ENCODE results near the gene FGFR3.

Gene FGFR3

DNA sequence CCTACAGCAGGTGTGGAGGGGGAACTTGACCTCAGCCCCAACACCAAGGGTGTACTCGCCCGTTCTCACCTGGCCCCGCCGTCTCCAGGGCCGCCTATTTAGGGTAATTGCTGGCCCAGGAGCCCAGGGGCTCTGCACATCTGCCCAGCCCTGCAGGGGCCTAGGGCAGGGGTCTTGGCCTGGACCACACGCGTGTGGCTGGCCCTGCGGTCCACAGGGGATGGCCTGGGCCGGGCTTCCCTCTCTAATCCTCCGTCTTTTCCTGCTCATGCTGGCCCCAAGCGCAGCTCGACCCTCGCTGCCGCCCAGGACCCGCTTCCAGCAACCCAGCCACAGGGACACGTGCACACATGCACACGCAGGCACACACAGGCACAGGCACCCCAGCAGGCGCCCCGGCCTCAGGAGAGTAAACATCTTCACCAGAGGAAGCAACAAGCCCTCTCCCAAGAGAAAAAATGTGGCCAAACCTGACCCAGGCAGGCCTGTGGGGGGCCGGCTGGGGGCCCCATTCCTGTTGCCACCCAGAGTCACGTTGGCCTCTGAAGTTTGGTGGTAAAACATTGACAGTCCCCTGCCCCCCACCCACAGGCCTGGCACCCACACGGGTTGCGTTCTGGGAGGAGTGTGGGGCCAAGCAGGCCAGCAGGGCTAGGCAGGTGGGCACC, 24.6 kb upstream of the FGFR3 start:
- DNase-seq (ENCODE audit: extremely low spot score, insufficient read length, low read depth) (no peak), FAIRE-seq (no peak)

DNA sequence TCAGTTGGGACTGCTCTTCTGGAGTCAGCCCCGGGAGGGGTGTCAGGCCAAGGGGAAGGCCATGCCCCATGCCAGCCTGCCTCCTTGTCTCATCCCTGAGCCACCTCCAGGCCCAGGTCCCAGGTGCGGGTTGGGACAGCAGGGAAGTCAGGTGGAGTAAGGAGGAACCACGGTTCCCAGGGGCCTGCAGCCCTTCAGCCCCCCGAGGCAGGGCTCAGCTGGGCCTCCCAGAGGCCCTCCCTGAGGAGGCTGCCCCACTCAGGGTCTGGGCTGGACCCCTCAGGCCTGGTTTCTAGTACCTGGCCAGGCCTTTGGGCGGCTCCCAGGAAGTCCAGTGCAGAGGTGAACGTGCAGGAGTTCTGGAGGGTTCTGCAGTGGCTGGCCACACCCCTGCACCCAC, 23.4 kb upstream of the FGFR3 start:
- no peak for DNase-seq (ENCODE audit: extremely low spot score, insufficient read length, low read depth)
- FAIRE-seq: no peak

DNA sequence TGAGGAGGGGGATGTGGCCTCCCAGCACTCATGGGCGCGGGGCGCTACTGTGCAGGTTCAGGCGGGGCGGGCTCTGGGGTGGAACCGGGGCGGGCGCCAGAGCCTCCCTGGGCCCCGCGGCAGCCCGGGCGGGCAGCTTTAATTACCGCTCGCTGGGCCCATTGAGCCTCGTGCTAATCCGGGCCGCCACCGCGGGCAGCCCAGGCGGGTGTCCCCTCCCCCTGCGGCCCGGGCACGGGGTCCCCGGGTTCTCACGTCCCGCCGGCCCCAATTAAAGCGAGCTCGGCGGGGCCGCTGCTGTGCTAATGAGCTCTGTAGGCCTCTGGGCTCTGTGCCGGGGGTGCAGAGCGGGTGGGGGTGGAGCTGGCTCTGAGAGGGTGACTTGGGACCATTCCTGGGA, 22.8 kb upstream of the FGFR3 start:
- DNase-seq (ENCODE audit: extremely low spot score, insufficient read length, low read depth) (no peak), FAIRE-seq (no peak)

DNA sequence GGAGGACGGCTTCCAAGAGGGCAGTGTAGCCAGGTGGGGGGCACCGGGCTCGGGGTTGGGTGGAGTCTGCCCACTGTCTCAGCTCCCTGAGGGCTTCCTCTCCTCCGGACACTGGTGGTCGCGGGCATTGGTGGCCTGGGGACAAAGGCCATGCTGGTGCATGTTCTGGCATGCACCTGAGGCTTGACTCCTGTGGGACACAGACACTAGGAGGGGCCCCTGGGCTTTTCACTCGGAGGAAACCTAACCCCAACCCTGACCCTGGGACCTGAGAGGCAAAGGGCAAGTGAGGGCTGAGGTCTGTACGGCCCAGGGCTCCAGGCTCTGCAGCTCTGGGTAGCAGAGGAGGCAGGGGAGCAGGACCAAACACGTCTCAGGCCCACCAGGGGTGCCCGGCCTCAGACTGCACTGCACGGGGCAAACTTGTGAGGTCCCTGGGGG, 22.3 kb upstream of the FGFR3 start:
- FAIRE-seq: no peak
- no peak for DNase-seq (ENCODE audit: extremely low spot score, insufficient read length, low read depth)

DNA sequence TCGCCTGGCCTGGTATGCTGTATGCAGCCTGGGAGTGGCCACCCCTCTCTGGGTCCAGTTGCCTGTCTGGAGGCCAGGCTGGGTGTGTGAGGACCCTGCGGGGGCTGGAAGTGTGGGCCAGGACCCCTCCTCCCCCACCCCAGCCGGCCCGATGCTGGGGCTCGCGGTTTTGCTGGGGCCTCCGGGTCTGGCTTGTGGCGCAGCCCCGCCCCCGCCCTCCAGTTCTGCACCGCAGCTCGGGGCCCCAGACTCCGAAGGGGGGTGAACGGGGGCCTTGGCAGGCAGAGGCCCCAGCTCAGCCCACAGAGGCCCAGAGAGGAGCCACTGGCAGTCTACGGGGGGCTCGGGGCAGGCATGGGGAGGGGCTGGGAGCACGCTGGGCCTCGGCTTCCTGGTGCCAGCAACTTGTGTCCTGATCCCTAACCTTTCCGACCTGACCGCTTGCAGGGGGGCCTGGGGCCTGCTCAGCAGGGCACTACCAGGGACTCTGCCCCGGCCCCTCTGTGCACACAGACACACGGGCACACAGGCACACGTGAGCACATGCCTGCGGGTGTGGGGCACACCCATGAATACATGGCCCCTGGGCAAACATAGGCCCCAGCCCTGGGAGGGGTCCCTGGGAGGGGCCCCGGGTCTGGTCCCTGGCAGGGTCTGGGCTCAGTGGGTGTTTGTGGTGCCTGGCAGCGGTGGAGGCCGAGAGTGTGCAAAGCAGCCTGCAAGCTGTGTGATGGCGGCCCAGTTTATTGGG, 21.4 kb upstream of the FGFR3 start:
- no peak for DNase-seq (ENCODE audit: extremely low spot score, insufficient read length, low read depth)
- FAIRE-seq: no peak

DNA sequence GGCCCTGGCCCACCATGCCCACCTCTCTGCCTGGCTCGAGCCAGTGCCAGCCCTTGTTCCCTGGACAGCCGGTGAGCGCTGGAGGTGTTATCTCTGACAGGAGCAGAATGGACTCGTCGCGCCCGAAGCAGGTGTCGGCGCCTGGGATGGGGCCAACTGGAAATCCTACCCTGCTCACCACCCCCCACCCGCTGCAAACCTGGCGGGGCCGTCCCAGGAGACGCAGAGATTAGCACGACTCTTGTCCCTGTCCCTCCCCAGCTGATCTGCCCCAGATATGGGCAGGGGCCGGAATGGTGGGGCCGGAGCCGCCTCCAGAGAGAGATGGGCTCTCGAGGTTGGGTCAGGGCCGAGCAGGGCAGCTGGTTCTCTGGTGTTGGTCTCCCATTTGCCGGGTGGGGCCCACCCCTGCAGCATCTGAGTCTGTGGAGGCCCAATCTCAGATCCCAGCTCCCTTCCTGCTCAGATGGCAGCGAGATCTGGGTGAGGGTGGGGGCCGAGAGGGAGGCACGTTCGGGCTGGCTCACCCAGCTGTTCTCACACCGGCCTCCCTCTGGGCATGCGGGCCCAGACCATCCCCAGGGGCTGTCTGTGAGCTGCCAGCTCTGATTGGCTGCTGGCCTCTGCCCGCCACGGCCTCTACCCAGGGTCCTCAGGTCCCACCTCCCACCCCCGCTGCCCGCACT, 20.1 kb upstream of the FGFR3 start:
- no peak for DNase-seq (ENCODE audit: extremely low spot score, insufficient read length, low read depth)
- FAIRE-seq: no peak

DNA sequence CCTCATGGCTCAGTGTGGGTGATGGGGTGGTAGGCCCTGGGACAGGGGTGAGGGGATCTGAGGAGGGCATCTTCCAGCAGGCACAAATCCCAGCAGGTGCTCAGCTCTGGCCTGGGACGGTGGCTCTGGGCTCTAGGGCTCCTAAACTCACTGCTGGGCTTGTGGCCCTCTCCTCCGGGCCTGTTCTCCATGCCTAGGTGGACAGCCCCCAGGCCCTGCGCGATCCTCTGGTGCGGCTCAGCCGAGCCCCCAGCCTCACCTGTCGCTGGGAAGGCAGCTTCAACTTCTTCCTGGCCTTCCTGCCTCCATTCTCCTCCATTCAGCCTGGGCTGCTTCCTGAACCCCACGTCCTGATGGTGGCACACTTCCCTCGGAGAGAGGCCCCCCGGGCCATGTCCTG, 19.3 kb upstream of the FGFR3 start:
- FAIRE-seq (no peak), DNase-seq (ENCODE audit: extremely low spot score, insufficient read length, low read depth) (no peak)

DNA sequence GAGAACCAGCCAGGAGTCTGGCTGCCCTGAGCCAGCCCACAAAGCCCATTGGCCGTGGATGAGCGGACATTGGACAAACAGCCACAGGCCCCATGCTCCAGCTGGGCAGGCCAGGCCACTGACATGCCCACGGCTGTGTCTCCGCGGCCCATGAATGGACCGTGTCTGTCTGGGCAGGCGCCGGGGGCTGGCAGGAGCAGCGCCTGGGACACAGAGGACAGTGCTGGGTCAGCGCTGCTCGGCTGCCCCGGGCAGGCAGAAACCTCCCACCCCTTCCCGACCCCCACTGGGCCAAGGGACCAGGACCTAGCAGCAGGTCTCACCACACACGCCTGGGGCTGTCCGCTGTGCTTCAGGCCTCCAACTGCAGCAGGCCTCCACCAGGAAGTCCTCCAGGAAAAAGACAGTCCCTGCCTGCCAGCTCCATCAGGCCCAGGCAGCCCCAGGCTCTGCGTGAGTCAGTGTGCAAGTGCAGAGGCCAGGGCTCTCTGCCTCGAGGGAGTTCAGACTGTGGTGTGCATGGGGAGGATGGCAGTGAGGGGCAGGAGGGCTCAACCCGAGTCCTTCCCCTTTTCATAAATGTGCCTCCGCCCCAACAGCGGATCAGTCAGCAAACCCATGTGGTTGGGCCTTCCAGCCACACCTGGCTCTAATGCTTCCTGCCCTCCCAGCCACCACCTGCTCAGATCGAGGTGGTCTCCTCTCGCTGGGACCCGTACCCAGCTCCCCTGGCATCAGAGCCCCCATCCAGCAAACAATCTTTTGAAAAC, 17.2 kb upstream of the FGFR3 start:
- DNase-seq (ENCODE audit: extremely low spot score, insufficient read length, low read depth) (no peak), FAIRE-seq (no peak)

DNA sequence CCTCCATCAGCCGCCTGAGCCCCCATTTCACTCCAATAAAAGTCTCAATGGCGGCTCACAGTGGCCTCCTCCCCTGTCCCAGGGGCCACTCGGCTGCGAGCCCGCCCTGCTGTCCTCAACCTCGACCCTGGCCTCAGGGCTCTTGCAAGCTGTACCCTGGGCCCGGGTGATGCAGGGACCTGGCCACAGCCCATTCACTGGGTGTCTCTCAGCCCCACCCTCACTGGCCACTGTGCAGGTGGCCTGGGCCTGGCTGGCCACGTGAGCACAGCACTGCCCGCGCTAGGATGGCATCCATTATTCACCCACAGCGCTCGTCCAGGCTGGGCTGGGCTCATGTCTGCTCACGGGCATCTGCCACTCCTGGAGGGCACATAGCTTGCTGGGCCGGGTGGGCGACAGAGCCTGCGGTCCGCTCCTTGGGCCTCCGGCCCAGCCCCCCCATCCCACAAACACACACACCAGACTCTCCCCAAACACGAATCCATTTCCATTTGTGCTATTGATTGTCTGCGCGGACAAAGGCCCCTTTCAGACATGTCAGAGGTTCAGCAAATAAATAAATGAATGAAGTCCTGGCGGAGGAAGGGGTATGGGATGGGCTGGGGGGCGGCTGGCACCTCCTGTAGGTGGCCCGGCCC, 16.5 kb upstream of the FGFR3 start:
- FAIRE-seq (no peak), DNase-seq (ENCODE audit: extremely low spot score, insufficient read length, low read depth) (no peak)

DNA sequence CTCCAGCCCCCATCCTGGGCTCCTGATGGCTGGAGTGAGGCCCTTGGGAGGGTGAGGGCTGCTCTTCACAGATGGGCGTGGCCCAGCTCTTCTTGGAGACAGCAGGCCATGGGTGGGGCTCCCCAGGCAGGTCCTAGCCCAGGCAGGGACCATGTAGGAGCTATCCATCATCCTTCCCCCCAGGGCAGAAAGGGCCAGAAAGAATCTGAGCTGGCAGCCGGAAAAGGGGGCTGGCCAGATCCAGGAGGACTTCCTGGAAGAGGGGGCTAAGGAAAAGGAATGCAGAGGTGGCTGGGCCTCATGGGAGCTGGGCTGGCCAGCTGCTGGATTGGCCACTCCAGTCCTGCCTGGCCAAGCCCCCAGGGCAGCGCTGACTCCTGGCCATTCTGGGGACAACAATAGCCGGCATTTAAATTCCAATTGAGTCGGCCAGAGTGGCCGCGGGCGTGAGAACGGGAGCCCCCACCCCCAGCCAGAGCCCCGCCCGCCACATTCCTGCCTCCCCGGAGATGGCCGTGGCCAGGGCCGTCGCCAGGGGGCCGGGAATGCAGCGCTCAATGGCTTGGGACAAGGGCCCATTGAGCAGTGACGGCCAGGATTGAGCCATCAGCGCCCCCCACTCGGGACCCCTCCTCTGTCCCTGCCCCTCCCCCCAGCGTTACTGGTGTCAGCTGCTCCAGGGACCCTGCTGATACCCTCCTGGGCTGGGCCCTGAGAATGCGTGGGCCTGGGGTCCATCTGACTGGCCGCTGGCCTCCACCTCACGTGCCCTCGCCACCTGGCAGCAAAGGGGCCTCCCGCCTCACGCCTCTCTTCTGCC, 15.1 kb upstream of the FGFR3 start:
- no peak for FAIRE-seq

DNA sequence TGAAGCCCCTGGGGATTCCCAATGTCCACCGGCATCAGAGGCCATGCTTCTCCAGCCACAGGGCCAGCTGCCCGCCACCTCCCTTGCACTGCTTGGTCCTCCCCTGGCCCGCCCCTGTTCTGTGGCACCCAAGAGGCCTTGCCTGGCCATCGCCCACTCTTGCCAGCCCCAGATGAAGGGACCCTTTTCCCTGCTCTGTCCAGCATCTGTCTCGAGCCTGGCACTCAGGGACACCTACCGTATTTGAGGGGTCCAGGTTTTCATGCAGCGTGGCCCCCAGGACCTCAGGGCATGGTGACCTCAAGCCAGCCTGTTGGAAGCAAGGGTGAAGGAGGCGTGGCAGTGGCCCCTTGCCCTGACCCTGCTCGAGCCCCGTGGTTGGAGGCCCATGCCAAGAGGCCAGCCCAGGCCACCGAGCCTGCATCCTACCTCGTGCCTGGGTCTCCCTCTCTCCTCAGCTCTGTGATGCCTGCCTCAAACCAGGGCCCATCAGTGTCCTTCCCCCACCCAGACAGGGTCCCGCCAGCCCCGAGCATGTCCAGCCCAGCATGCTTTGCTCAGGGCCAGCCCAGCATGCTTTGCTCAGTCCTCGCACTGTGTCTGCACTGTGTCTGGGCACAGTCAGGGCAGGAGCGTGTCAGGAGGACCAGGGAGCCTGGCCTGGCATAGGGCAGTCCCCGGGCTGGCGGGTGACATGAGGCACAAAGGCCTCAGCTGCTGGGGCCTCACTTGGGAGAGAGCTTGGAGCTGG, 14.3 kb upstream of the FGFR3 start:
- DNase-seq (ENCODE audit: extremely low spot score, insufficient read length, low read depth) (no peak), FAIRE-seq (no peak)

More for the DNA sequence above, 15.1 kb upstream of the FGFR3 start:
- no peak for DNase-seq (ENCODE audit: extremely low spot score, insufficient read length, low read depth)

DNA sequence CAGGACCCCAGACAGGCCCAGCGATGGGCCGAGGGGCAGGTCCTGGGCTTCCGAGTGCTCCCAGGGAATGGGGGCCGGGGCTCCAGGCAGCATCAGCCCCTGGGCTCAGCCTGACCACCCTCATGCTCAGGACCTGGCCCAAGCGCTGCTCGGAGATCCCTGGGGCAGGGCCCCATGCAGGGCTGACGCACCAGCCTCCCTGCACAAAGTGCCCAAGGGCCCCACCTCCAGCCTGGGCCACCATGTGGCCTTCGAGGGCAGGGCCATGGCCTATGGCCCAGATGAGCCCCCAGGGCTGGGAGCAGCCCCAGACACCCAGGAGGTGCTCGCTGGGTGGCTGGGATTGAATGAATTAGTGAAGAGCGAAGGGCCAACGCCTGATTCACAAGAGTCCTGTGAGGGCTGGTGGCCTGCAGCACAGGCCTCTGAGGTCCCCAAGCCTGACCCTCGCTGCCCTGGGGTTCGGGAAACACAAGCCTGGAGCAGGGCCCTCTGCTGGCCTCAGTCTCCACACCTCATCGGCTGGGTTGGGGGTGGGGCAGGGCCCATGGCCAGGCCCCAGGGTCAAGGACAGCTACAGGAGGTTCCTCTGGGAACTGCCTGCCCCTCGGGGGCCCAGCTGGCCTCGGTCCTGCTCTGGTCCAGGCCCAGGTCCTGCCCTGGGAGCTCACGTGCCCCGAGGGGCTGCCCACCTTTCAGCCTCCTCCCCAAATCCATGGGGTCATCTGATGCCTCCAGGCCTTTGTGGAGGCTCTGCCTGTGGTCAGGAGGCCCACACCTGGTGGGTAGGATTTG, 13.3 kb upstream of the FGFR3 start:
- DNase-seq (ENCODE audit: extremely low spot score, insufficient read length, low read depth) (no peak), FAIRE-seq (no peak)

DNA sequence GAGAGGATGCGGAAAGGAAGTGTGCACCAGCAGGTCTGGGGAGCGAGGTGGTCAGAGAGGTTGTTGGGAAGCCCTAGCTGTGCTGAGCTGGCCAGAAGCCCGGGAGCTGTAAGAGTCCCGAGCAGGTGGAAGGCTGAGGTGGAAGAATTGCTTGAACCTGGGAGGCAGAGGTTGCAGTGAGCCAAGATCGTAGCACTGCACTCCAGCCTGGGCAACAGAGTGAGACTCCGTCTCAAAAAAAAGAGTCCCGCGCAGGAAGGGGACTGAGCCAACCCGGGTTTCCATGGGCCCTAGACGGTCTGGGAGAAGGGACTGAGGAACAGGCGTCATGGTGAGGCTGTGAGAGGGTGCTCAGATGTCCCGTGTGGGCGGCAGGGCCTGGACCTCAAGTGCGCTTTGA, 12.7 kb upstream of the FGFR3 start:
- FAIRE-seq: no peak
- DNase-seq (ENCODE audit: extremely low spot score, insufficient read length, low read depth): no peak

DNA sequence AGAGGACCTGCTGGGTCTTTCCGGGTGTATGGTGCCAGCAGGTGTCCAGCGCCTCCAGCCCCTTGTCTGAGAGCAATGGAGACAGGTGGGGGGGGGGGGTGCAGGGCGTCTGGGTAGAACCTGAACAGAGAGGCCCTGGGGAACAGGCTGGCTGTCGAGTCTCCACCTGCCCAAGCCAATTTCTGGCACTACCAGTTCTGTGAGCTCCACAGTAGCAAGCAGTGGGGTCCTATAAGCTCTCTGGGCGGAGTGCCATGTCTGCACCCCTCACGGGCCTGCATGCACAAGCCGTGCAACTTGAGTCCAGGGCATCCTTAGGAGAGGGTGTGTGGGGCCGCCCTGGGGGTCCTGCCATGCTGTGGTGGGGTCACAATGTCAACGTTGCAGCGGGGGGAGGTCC, 10.1 kb upstream of the FGFR3 start:
- FAIRE-seq (no peak), DNase-seq (ENCODE audit: extremely low spot score, insufficient read length, low read depth) (no peak)

DNA sequence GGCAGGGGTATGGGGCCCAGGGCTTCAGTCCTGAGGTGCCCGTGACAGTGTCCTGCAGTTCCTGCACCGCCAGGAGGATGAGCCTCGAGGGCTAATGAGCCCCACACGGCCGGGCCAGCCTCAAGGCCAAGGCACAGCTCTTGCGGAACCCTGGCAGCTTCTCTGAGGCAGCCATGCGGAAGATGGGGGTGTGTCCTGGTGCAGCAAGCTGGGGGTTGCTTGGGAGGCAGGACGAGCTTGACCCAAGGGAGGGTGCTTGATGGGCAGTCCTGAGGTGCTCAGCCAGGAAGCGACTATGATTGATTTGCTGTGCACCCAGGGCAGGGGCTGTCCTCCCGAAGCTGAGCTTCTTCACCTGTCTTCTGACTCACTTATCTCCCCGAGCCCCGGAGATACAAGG, 9.1 kb upstream of the FGFR3 start:
- FAIRE-seq: no peak
- DNase-seq (ENCODE audit: extremely low spot score, insufficient read length, low read depth): no peak

DNA sequence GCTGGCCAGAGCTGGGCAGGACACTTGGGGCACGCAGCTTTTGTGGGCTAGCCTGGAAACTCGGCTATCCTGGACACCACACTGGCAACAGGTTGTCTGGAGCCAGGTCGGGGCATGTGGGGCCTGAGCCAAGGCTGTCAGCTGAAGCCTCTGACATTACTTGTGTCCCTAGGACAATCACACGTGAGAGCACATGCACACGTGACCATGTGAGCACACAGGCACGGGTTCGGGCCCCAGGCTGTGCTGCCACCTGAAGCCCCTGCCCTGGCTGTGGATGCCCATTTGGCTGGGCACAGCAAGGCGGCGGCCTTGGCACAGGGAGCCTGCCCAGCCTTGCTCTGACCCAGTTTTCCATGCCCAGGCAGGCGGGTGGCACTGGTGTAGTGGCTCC, 8.7 kb upstream of the FGFR3 start:
- DNase-seq (ENCODE audit: extremely low spot score, insufficient read length, low read depth) (no peak), FAIRE-seq (no peak)

DNA sequence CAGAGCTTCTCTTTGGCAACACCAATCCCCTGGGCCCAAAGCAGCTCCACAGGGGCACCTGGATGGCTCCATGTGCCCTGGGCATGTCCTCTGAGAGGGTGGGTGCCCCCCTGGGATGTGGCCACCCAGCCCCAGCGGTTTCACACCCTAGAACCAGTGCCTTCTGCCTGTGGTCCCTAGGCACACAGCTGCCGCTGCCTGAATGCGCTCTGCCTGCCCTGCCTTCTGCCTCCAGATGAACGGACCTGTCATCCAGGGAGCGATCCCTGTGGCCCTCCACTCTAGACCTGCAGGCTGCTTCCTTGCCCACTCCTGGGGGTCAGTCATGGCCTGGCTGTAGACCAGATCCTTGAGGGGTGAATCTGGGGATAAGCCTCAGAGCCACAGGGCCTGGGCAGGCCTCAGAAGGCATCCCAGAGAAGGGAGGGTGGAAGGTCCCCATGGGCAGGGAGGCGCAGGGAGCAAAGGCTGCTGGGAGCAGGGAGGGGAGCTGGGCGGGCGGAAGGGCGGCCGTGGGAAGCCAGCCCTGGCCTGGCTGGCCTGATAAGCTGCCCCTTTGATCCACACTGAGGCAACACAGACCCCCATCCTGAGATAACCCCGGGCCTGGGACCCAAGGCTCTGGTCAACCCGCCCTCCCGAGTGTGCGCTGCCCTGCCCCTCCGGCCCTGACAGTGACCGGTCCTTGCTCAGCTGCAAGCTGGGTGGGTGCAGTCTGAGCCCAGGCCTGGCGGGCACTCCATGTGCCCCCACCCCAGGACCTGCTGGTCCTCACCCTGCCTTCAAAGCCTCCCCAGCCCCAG, 8.1 kb upstream of the FGFR3 start:
- DNase-seq (ENCODE audit: extremely low spot score, insufficient read length, low read depth): no peak
- FAIRE-seq: no peak
